Neuronal stem cell (in vitro differentiated cells): ENCODE data around the gene NHLRC4.

ENCODE experiments used
- DNase-seq: peaks from one replicate; pipeline ENCODE4 v3.0.0-alpha.2; 2013; ENCODE audit warnings: low spot score
- H2AFZ ChIP-seq: one replicate; pipeline ENCODE4 v1.6.1; 2013; ENCODE audit warnings: mild to moderate bottlenecking, low read length, inconsistent platforms
- H2AK5ac ChIP-seq: 2 replicates; pipeline ENCODE4 v1.6.1; 2013; ENCODE audit warnings: low read depth, mild to moderate bottlenecking, inconsistent platforms, low read length, moderate library complexity, mixed read lengths
- H2BK120ac ChIP-seq: 2 replicates; pipeline ENCODE4 v1.6.1; 2013; ENCODE audit warnings: low read depth, mild to moderate bottlenecking, inconsistent platforms, low read length, moderate library complexity, mixed read lengths
- H2BK12ac ChIP-seq: one replicate; pipeline ENCODE4 v1.6.1; 2013; ENCODE audit warnings: low read length, inconsistent platforms
- H2BK15ac ChIP-seq: 2 replicates; pipeline ENCODE4 v1.6.1; 2013; ENCODE audit warnings: mild to moderate bottlenecking, low read length, inconsistent platforms, mixed read lengths
- H2BK5ac ChIP-seq: one replicate; pipeline ENCODE4 v1.6.1; 2013; ENCODE audit warnings: inconsistent platforms, mild to moderate bottlenecking, low read length, moderate library complexity
- H3K14ac ChIP-seq: one replicate; pipeline ENCODE4 v1.6.1; 2013; ENCODE audit warnings: low read length, inconsistent platforms
- H3K18ac ChIP-seq: 2 replicates; pipeline ENCODE4 v1.6.1; 2013; ENCODE audit warnings: low read length, inconsistent platforms
- H3K23ac ChIP-seq: 2 replicates; pipeline ENCODE4 v1.6.1; 2013; ENCODE audit warnings: low read depth, mild to moderate bottlenecking, mixed read lengths, low read length, inconsistent platforms; ENCODE audit not compliant: poor library complexity
- H3K27ac ChIP-seq: replicated peaks from 3 replicates; pipeline ENCODE4 v1.5.1; 2013; ENCODE audit warnings: low read length, inconsistent platforms
- H3K27me3 ChIP-seq, 3 experiments: 2 replicates each; pipeline ENCODE4 v1.6.1; 2013; ENCODE audit warnings: low read length in 3 of 3, mild to moderate bottlenecking in 2 of 3, inconsistent platforms in 1 of 3, low read depth in 1 of 3, mixed read lengths in 1 of 3, moderate library complexity in 1 of 3; ENCODE audit not compliant: control insufficient read depth in 3 of 3, insufficient read depth in 3 of 3
- H3K36me3 ChIP-seq, 2 donors: replicated peaks in 1 of 2; 2 replicates each; pipeline ENCODE4 v1.6.1; 2013; ENCODE audit warnings: low read length in 2 of 2; ENCODE audit not compliant: control insufficient read depth in 2 of 2, insufficient read depth in 2 of 2
- H3K4ac ChIP-seq: 2 replicates; pipeline ENCODE4 v1.6.1; 2013; ENCODE audit warnings: inconsistent platforms, mild to moderate bottlenecking, low read length, moderate library complexity
- H3K4me1 ChIP-seq, 2 donors: 1 replicate in 1 of 2; 2 replicates in 1 of 2; pipeline ENCODE4 v1.6.1; 2013; ENCODE audit warnings: low read length in 2 of 2, low read depth in 1 of 2; ENCODE audit not compliant: control insufficient read depth in 2 of 2, insufficient read depth in 1 of 2
- H3K4me2 ChIP-seq: one replicate; pipeline ENCODE4 v1.6.1; 2013; ENCODE audit warnings: mild to moderate bottlenecking, low read length, inconsistent platforms; ENCODE audit not compliant: insufficient read depth, poor library complexity, severe bottlenecking
- H3K4me3 ChIP-seq, 2 donors: 2 replicates each; pipeline ENCODE4 v1.5.1; 2013; ENCODE audit warnings: low read length in 2 of 2, mild to moderate bottlenecking in 2 of 2, inconsistent platforms in 1 of 2, moderate library complexity in 1 of 2
- H3K79me1 ChIP-seq: one replicate; pipeline ENCODE4 v1.6.1; 2013; ENCODE audit warnings: low read depth, mild to moderate bottlenecking, inconsistent platforms, low read length, moderate library complexity
- H3K9ac ChIP-seq: one replicate; pipeline ENCODE4 v1.6.1; 2013; ENCODE audit warnings: mild to moderate bottlenecking, low read depth, low read length, inconsistent platforms; ENCODE audit not compliant: poor library complexity
- H3K9me3 ChIP-seq, 2 donors: replicated peaks in 1 of 2; 2 replicates each; pipeline versions ENCODE3 to v1.6.1; 2013; ENCODE audit warnings: low read length in 2 of 2, mild to moderate bottlenecking in 2 of 2, inconsistent platforms in 1 of 2, low read depth in 1 of 2, mixed read lengths in 1 of 2, moderate library complexity in 1 of 2; ENCODE audit not compliant: control insufficient read depth in 2 of 2, insufficient read depth in 1 of 2
- H4K8ac ChIP-seq: one replicate; pipeline ENCODE4 v1.6.1; 2013; ENCODE audit warnings: low read depth, mild to moderate bottlenecking, inconsistent platforms, low read length, moderate library complexity
- H4K91ac ChIP-seq: one replicate; pipeline ENCODE4 v1.6.1; 2013; ENCODE audit warnings: low read length, low read depth, mild to moderate bottlenecking, inconsistent platforms; ENCODE audit not compliant: poor library complexity
- WGBS, 2 donors: extraction: QIAGEN DNeasy Blood & Tissue Kit; methylation state at CpG; one replicate each; pipeline ENCODE4 v1.1.7; 2013; ENCODE audit warnings: missing lambda C conversion rate in 2 of 2, mixed read lengths in 1 of 2; ENCODE audit not compliant: insufficient read length in 2 of 2, insufficient replicate concordance in 1 of 2; ENCODE audit errors: extremely low coverage in 2 of 2; 5-methylcytosine and 5-hydroxymethylcytosine counted together

The NHLRC4 gene

DNA sequence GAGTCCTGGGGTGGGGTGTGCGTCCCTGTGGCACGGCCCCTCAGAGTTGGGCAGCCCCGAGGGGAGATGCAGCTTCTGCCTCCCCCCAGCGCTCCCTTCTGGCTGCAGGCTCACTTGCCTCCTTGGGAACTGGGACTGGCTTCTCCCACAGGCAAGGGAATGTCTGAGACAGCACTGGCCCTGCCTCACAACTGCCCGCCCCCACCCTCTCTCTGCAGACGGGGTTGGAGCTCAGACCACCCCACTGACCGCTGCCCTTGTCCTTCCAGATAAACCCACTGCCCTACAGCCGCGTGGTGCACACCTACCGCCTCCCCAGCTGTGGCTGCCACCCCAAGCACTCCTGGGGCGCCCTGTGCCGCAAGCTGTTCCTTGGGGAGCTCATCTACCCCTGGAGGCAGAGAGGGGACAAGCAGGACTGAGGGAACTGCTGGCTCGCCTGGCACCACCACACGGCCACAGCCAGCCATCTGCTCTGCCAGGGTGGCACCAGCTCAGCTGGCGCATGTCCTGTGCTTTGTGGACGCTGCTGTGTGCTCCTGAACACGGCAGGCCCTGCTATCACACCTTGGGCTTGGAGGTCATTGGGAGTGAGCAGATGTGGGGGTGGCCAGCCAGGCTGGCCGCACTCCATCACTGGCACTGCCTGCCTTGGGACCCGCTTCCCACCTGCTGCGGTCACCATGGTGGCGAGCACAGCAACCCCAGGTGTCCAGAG lies 16.0 kb downstream of the NHLRC4 start:
- no CpG with 5 or more reads among the region's 21 CpGs for WGBS, 2 donors

DNA sequence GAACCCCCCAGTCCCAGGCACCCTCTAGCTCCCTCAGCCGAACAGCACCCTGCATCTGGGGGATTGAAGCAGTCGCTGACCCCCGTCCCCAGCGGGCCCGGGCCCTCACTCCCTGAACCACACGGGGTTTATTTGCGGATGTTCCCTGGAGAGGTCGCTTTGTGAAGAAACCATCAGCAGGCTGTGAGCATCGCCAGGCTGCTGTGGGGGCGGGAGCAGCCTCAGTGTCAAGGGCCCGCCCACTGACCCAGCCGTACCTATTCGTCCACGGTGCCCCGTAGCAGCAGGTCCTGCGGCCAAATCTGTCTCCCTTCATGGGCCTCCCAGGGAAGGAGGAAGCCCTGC lies 16.6 kb downstream of the NHLRC4 start:
- WGBS, 2 donors = no CpG with 5 or more reads among the region's 16 CpGs
- H3K23ac ChIP-seq = peak overlapping the region; percentile 96

More for the DNA sequence above, 16.0 kb downstream of the NHLRC4 start:
- peaks cover 2% of the 10 kb centered on the region for H3K79me1 ChIP-seq
- H2AFZ ChIP-seq = no peak overlapping the region
- no peak overlapping the region for H2BK15ac ChIP-seq
- H2BK120ac ChIP-seq = no peak overlapping the region
- no peak overlapping the region for H3K4me2 ChIP-seq
- no peak overlapping the region for H3K27ac ChIP-seq
- H4K91ac ChIP-seq = no peak overlapping the region
- H3K14ac ChIP-seq = peak overlapping the region; percentile 38
- H3K4me3 ChIP-seq = no peak overlapping the region
- peak overlapping the region; percentile 85 for H3K18ac ChIP-seq
- peak overlapping the region; percentile 75 for H2AK5ac ChIP-seq
- no peak for DNase-seq
- H4K8ac ChIP-seq = no peak overlapping the region
- peaks cover 0 to 21% (median 0%) of the 10 kb centered on the region in 3 experiments for H3K27me3 ChIP-seq
- H3K4me1 ChIP-seq = peaks cover 0 to 12% of the 10 kb centered on the region in 2 donors
- H3K9me3 ChIP-seq = no peaks in the 10 kb centered on the region
- H3K9ac ChIP-seq = peak overlapping the region; percentile 21
- H3K36me3 ChIP-seq = peaks cover 8 to 18% of the 10 kb centered on the region in 2 donors
- H3K23ac ChIP-seq = peak overlapping the region; percentile 80
- H3K4ac ChIP-seq = no peak overlapping the region
- peak overlapping the region; percentile 75 for H2BK5ac ChIP-seq
- H2BK12ac ChIP-seq = peak overlapping the region; percentile 73

DNA sequence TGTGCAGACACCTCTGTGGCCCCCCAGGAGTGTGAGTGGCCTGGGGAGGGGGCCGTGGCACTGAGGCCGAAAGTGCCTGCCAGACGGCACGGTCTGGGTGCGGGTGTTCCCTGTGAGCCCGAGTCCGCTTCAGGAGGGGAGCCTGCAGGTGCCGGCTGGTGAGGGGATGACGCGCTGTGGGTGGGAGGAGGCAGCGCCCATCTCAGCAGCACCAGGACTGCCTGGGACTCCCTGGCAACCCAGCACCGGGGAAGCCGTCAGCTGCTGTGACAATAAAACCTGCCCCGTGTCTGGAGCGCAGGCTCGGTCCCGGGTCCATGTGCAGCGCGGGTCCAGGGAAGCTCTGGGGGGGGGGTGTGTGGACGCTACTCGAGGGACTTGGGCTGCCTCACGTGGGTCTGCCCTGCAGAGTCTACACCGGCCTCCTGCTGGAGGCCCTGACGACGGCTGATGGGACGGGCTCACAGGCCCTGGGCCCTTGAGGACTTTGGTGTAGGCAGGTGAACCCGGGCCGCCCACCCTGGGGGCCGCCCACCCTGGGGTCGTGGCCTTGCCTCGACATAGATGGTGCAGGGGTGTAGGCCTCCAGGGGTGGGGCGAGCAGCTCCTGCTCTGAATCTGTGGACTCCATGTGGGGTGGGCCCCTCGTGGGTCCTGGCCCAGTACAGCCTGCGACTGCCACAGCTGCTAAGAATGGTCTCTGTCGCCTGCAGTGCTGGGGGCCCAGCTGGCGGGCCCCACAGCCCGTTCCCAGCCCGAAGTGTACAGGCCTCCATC lies 17.2 kb downstream of the NHLRC4 start:
- Histone ChIP-seq H3K23ac (peak overlapping the region; percentile 96), H2BK15ac (peak overlapping the region; percentile 89), H3K4me1 (peaks cover 7 to 16% of the 10 kb centered on the region in 2 donors), H4K91ac (no peak overlapping the region), H3K14ac (peak overlapping the region; percentile 21), H3K9me3 (no peaks in the 10 kb centered on the region), H2AFZ (no peak overlapping the region), H2BK5ac (no peak overlapping the region), H3K27me3 (peaks cover 0 to 21% (median 0%) of the 10 kb centered on the region in 3 experiments), H2BK12ac (peak overlapping the region; percentile 41), H3K36me3 (peaks cover 8 to 18% of the 10 kb centered on the region in 2 donors), H3K4me3 (no peak overlapping the region), H2BK120ac (no peak overlapping the region), H3K9ac (peak overlapping the region; percentile 24), H4K8ac (no peak overlapping the region), H2AK5ac (peak overlapping the region; percentile 94), H3K79me1 (peaks cover 2% of the 10 kb centered on the region), H3K4me2 (peak overlapping the region; percentile 43), H3K27ac (no peak overlapping the region), H3K18ac (peak overlapping the region; percentile 83), H3K4ac (peak overlapping the region; percentile 84)
- WGBS, 2 donors = no CpG with 5 or more reads among the region's 38 CpGs
- no peak for DNase-seq

More for the DNA sequence above, 16.6 kb downstream of the NHLRC4 start:
- H3K4me3 ChIP-seq = no peak overlapping the region
- no peak overlapping the region for H3K27ac ChIP-seq
- H3K14ac ChIP-seq = peak overlapping the region; percentile 38
- no peaks in the 10 kb centered on the region for H3K9me3 ChIP-seq
- H2AK5ac ChIP-seq = peak overlapping the region; percentile 94
- H3K4ac ChIP-seq = no peak overlapping the region
- H2BK12ac ChIP-seq = peak overlapping the region; percentile 58
- H4K91ac ChIP-seq = no peak overlapping the region
- H2BK5ac ChIP-seq = no peak overlapping the region
- no peak overlapping the region for H2BK15ac ChIP-seq
- peak overlapping the region; percentile 85 for H3K18ac ChIP-seq
- H3K27me3 ChIP-seq = peaks cover 0 to 21% (median 0%) of the 10 kb centered on the region in 3 experiments
- DNase-seq = no peak
- H3K9ac ChIP-seq = peak overlapping the region; percentile 24
- no peak overlapping the region for H4K8ac ChIP-seq
- H3K79me1 ChIP-seq = peaks cover 2% of the 10 kb centered on the region
- H2AFZ ChIP-seq = no peak overlapping the region
- peak overlapping the region; percentile 43 for H3K4me2 ChIP-seq
- H2BK120ac ChIP-seq = no peak overlapping the region
- H3K4me1 ChIP-seq = peaks cover 6 to 16% of the 10 kb centered on the region in 2 donors
- peaks cover 8 to 18% of the 10 kb centered on the region in 2 donors for H3K36me3 ChIP-seq

DNA sequence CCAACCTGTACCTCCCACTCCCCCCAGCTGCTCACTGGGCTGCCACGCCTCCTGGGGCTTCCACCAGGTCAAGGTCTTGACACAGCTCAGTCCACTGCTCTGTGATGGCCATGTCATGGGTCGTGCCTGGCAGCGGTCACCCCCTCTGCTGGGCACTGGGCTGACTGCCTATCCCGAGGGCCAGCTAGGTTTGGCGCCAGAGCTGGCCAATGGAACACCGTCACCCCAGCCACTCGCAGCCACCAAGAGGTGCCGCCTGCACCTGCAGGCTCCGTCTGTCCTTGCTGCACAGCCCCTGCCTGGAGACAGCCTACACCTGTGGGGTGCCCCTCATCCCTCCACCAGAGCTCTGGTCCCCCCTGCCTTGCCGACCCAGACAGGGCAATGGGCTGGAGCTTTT lies 18.5 kb downstream of the NHLRC4 start:
- DNase-seq = no peak
- Histone ChIP-seq H2AK5ac (no peak overlapping the region), H2BK12ac (peak overlapping the region; percentile 22), H4K8ac (no peak overlapping the region), H3K9me3 (no peaks in the 10 kb centered on the region), H3K4me1 (peaks cover 7 to 16% of the 10 kb centered on the region in 2 donors), H3K4me2 (no peak overlapping the region), H3K23ac (peak overlapping the region; percentile 68), H3K27ac (no peak overlapping the region), H2BK120ac (no peak overlapping the region), H3K27me3 (peaks cover 0 to 21% (median 0%) of the 10 kb centered on the region in 3 experiments), H3K4me3 (no peak overlapping the region), H3K36me3 (peaks cover 8 to 17% of the 10 kb centered on the region in 2 donors), H3K9ac (peak overlapping the region; percentile 44), H4K91ac (no peak overlapping the region), H3K18ac (peak overlapping the region; percentile 57), H3K4ac (no peak overlapping the region), H2BK15ac (no peak overlapping the region), H2AFZ (no peak overlapping the region), H3K79me1 (peaks cover 5% of the 10 kb centered on the region), H3K14ac (peak overlapping the region; percentile 94), H2BK5ac (no peak overlapping the region)
- no CpG with 5 or more reads among the region's 10 CpGs for WGBS, 2 donors
